K562 (cell line): Measurements from ENCODE around the gene FAM83E. TPM values are rescaled to one million over a fixed set of nuclear protein-coding genes. Genes with fewer than 3 reads are reported as not detected.
A peak's percentile ranks its signal among the peaks of the same experiment; 100 is the strongest.

Source experiments
- ATF7 ChIP-seq: fragments of 450-650 bp; IDR thresholded peaks from 2 replicates; pipeline ENCODE4 v1.7.1; 2014; ENCODE audit warnings: mild to moderate bottlenecking, moderate library complexity
- CREB3 ChIP-seq: fragments of 450-650 bp; conservative IDR thresholded peaks from 2 replicates; pipeline ENCODE4 v1.6.1; 2016; ENCODE audit warnings: missing genetic modification characterization, low read depth, mild to moderate bottlenecking, missing compliant biosample characterization, moderate library complexity
- EGR1 ChIP-seq: fragments of 450-650 bp; conservative IDR thresholded peaks from 2 replicates; pipeline ENCODE4 v1.6.1; 2017; ENCODE audit warnings: mild to moderate bottlenecking
- HNRNPK ChIP-seq: fragments of 200-400 bp; formaldehyde crosslinking; IDR thresholded peaks from one replicate; pipeline ENCODE4 v1.6.1; 2018; ENCODE audit warnings: mild to moderate bottlenecking, low read depth, low read length; ENCODE audit not compliant: poor library complexity, severe bottlenecking
- LCOR ChIP-seq: sonication (generic); formaldehyde crosslinking; IDR thresholded peaks from 2 replicates; pipeline ENCODE4 v1.8.0; 2022; ENCODE audit warnings: mild to moderate bottlenecking, missing genetic modification reagents
- MAFG ChIP-seq: fragments of 450-650 bp; conservative IDR thresholded peaks from 2 replicates; pipeline ENCODE4 v1.6.1; 2016; ENCODE audit warnings: missing genetic modification characterization, missing compliant biosample characterization
- MXD1 ChIP-seq: fragments of 250-450 bp; sonication (Bioruptor Pico); IDR thresholded peaks from 2 replicates; pipeline ENCODE4 v1.8.0; 2021; ENCODE audit warnings: borderline replicate concordance, mild to moderate bottlenecking, moderate library complexity; ENCODE audit not compliant: poor library complexity, severe bottlenecking
- NCOA2 ChIP-seq, 2 experiments: fragments of 450-650 bp; IDR thresholded peaks; 2 replicates each; pipeline ENCODE4 v1.6.1; 2018; ENCODE audit warnings: mild to moderate bottlenecking in 2 of 2, moderate library complexity in 1 of 2; ENCODE audit not compliant: partially characterized antibody in 2 of 2
- POU5F1 ChIP-seq: fragments of 150-350 bp; IDR thresholded peaks from 2 replicates; pipeline ENCODE4 v1.6.1; 2014; ENCODE audit warnings: borderline replicate concordance, low read length, low read depth, mild to moderate bottlenecking; ENCODE audit not compliant: partially characterized antibody
- SLC30A9 ChIP-seq: fragments of 250-450 bp; sonication (Bioruptor Pico); IDR thresholded peaks from 2 replicates; pipeline ENCODE4 v1.8.0; 2022; ENCODE audit warnings: mild to moderate bottlenecking, moderate library complexity
- SMARCA4 ChIP-seq: fragments of 450-650 bp; IDR thresholded peaks from 2 replicates; pipeline ENCODE4 v1.6.1; 2016
- TEAD1 ChIP-seq, 2 experiments: fragments of 450-650 bp in 1 of 2; sonication (generic) in 1 of 2; formaldehyde crosslinking; IDR thresholded peaks; 2 replicates each; pipeline versions ENCODE4 v1.4.0 to v1.8.0; 2020 to 2022; ENCODE audit warnings: mild to moderate bottlenecking in 2 of 2, missing genetic modification reagents in 1 of 2
- UBTF ChIP-seq, 2 experiments: IDR thresholded peaks; 2 replicates each; pipeline ENCODE4 v1.6.1; 2012; ENCODE audit warnings: improper control_type of control experiment in 2 of 2, low read depth in 2 of 2, low read length in 2 of 2, borderline replicate concordance in 1 of 2
- ZBTB1 ChIP-seq: sonication (generic); formaldehyde crosslinking; IDR thresholded peaks from 2 replicates; pipeline ENCODE4 v1.8.1; 2023; ENCODE audit warnings: missing genetic modification reagents, low read depth, mild to moderate bottlenecking, borderline replicate concordance
- ZFP91 ChIP-seq: sonication (generic); formaldehyde crosslinking; IDR thresholded peaks from 2 replicates; pipeline ENCODE4 v1.8.0; 2022; ENCODE audit warnings: mild to moderate bottlenecking, missing genetic modification reagents
- ZNF140 ChIP-seq: fragments of 250-450 bp; sonication (Bioruptor Pico); IDR thresholded peaks from 2 replicates; pipeline ENCODE4 v1.8.0; 2021; ENCODE audit warnings: moderate library complexity, mild to moderate bottlenecking, inconsistent platforms
- ZNF75A ChIP-seq: fragments of 450-650 bp; formaldehyde crosslinking; IDR thresholded peaks from 2 replicates; pipeline ENCODE4 v1.4.0; 2020; ENCODE audit warnings: mild to moderate bottlenecking
- ZNF778 ChIP-seq: fragments of 450-650 bp; formaldehyde crosslinking; IDR thresholded peaks from 2 replicates; pipeline ENCODE4 v1.4.0; 2020; ENCODE audit warnings: mild to moderate bottlenecking, moderate library complexity
- polyA plus RNA-seq, 8 experiments: library from polyadenylated mRNA; depleted of rRNA in 4 of 8; stranded (reverse) in 5 of 8; unstranded in 3 of 8; fragments of >200 nt; fragmentation: Nextera tagmentation in 2 of 8; fragmentation: Illumina TruSeq in 1 of 8; extraction: Ambion mirVana in 2 of 8; extraction: Trizol in 1 of 8; gene quantifications; 2 replicates each; pipeline versions ENCODE4 v1.2.1 to v1.2.3, GENCODE V29; 2011 to 2014; ENCODE audit warnings: inconsistent platforms in 1 of 8, missing spikeins in 1 of 8
- total RNA-seq, 7 experiments: library from RNA; depleted of rRNA in 6 of 7; stranded (reverse); fragments of >200 nt in 6 of 7; fragmentation: Illumina TruSeq in 2 of 7; extraction: Trizol in 2 of 7; gene quantifications; 2 replicates each; pipeline versions ENCODE4 v1.2.1 to v1.2.3, GENCODE V29; 2011 to 2021; ENCODE audit warnings: low replicate concordance in 1 of 7
- TF ChIP-seq, protein P1 (sequence below), 3 experiments: fragments of 200-800 bp in 1 of 3; sonication (Bioruptor generic) in 1 of 3; sonication (generic) in 1 of 3; formaldehyde crosslinking in 1 of 3; IDR thresholded peaks; 2 replicates each; pipeline versions ENCODE4 v1.6.1 to v1.8.0; 2016 to 2022; ENCODE audit warnings: mild to moderate bottlenecking in 2 of 3, missing compliant biosample characterization in 2 of 3, missing genetic modification characterization in 2 of 3, missing genetic modification reagents in 1 of 3

Gene FAM83E
- total and polyA plus RNA-seq, 9 of the 15 experiments (the other 6 are each of a cell fraction or from before 2014, with no cell fraction given) = 0.15 to 0.87 (median 0.29) TPM; not detected in 4

GRCh38 chr19:48639483-48640375 is 24.9 kb upstream of the FAM83E start (continued):
- no peak for TF ChIP-seq ZFP91 (CRISPR knock-in tag)
- TF ChIP-seq ZBTB1 = no peak
- TF ChIP-seq UBTF (IDR thresholded peaks at IDR 0.05; ENCODE audit: borderline replicate concordance in 1 of 2, low read depth in 2 of 2, low read length in 2 of 2) = peak; percentile 9 to 36; a peak in 1 of 4 replicates
- TF ChIP-seq TEAD1 (CRISPR knock-in tag; IDR thresholded peaks at IDR 0.05) = 0 out of 4 replicates have a peak, but pooled peaks of 1 of the 2 experiments have one; percentile 28
- no peak for TF ChIP-seq NCOA2 (IDR thresholded peaks at IDR 0.05; ENCODE audit: partially characterized antibody in 2 of 2)
- TF ChIP-seq SLC30A9 = no peak
- TF ChIP-seq HNRNPK = no peak
- no peak for TF ChIP-seq MXD1 (CRISPR knock-in tag)
- 0 out of 2 replicates have a peak, but pooled peaks have one; percentile 26 for TF ChIP-seq ATF7
- peak; percentile 67; the same call in 1 of the 2 replicates for TF ChIP-seq SMARCA4
- no peak for TF ChIP-seq ZNF778 (CRISPR knock-in tag)
- no peak for TF ChIP-seq CREB3 (tag)
- TF ChIP-seq EGR1 = peak; percentile 80
- no peak for TF ChIP-seq ZNF140 (CRISPR knock-in tag)
- TF ChIP-seq POU5F1 = no peak
- TF ChIP-seq, protein P1, sequence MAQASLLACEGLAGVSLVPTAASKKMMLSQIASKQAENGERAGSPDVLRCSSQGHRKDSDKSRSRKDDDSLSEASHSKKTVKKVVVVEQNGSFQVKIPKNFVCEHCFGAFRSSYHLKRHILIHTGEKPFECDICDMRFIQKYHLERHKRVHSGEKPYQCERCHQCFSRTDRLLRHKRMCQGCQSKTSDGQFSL (CRISPR knock-in tag; IDR thresholded peaks at IDR 0.05) = peak; percentile 17; the same call in 1 of the 2 replicates
- TF ChIP-seq, protein P1 (tag; IDR thresholded peaks at IDR 0.05) = no peak
- peak; percentile 89 for TF ChIP-seq ZNF75A (CRISPR knock-in tag)
- peak; percentile 56; the same call in 1 of the 2 replicates for TF ChIP-seq LCOR (CRISPR knock-in tag)
- TF ChIP-seq MAFG (tag) = no peak
